DMS114 treated with DMSO at 0.1 percent for 48 hours (cell line): ENCODE data around the gene ASH1L.
"Not testable (repeated sequence)": the region's sequence is repeated elsewhere in the genome, so short reads cannot be mapped to it uniquely, and the experiment has no call there.

ENCODE experiments used
- DNase-seq: peaks from one replicate; lab custom pipeline; 2025; ENCODE audit not compliant: unreplicated experiment; lab: John Stamatoyannopoulos, UW

The ASH1L gene

DNA sequence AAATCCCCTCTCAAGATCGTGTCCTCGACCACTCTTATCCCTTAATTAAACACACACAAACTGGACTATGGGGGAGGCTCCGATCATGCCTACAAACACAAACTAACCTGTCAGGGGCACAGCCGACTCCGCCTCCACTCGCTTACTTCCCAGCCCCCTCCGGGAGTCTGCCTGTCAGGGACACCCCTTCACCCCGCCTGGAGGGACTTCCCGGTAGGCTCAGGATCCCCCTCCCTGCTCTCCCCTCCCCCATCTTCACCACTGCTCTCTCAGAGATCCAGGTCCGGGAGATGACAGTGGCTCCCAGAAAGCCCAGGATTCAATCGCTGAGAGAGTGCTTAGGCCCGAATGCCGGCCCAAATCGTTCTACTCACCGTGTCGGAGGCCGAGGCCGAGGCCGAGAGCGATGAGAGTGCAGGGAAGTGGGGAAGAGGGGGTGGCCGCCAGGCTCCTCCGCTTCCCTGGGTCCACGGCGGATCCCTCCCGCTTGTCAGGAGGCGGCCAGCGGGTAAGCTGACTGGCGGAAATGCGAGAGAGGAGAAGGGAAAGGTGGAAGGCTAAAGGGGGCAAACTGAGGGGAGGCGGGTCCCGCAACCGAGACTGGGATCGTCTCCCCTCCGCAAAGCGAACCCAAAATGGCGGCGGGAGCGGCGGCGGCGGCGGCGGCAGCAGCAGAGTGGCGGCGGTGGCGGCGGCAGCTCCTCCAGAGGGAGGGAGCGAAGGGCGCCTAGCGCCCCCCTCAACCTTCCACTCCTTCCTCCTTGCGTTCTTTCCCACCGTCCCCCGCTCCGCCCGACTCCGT is 623 bp downstream of the ASH1L start:
- DNase-seq = not testable (repeated sequence)

DNA sequence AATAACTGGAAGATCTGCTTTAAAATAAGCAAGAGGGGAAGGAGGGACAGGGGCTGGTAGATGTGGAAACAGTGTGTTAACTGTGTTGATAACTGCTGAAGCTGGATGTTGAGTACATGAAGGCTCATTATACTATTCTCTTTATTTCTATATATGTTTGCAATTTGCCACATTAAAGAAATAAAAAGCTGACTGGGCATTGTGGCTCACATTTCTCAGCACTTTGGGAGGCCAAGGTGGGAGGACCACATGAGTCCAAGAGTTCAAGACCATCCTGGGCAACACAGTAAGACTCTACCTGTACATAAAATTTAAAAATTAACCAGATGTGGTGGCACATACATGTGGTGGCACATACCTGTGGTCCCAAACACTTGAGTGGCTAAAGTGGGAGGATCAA is 6.7 kb downstream of the ASH1L start:
- no peak for DNase-seq

DNA sequence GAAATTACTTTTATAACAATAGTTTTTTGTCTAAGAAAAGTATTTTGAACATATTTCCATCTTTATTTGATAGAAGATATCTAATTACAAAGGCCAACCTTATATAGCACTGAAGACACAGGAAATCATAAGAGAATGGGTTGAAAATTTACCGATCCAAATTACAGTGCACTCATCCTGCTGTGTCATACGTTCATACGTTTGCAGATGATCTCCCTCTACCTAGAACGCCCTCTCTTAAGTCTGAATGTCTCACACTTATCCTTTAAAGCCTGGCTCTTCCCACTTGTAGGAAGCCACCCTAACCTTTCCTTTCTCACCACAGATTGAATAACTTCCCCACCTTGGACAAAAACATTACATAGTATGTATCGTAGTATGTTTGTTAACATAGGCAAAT is 9.3 kb downstream of the ASH1L start:
- DNase-seq = no peak

DNA sequence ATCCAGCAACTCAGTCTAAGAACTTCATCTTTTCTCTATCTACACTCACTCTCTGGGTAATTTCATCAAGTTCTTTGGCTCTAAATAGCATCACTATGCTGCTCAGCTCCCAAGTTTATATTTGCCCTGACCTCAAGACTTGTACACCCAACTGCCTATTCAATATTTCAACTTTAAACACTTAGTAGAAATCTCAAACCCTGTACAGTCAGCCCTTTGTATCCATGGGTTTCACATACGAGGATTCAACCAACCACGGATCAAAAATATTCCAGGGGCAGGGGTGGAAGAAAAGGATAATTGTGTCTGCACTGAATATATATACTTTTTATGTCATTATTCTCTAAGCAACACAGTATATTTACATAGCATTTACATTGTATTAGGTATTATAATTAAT is 13.9 kb downstream of the ASH1L start:
- no peak for DNase-seq

DNA sequence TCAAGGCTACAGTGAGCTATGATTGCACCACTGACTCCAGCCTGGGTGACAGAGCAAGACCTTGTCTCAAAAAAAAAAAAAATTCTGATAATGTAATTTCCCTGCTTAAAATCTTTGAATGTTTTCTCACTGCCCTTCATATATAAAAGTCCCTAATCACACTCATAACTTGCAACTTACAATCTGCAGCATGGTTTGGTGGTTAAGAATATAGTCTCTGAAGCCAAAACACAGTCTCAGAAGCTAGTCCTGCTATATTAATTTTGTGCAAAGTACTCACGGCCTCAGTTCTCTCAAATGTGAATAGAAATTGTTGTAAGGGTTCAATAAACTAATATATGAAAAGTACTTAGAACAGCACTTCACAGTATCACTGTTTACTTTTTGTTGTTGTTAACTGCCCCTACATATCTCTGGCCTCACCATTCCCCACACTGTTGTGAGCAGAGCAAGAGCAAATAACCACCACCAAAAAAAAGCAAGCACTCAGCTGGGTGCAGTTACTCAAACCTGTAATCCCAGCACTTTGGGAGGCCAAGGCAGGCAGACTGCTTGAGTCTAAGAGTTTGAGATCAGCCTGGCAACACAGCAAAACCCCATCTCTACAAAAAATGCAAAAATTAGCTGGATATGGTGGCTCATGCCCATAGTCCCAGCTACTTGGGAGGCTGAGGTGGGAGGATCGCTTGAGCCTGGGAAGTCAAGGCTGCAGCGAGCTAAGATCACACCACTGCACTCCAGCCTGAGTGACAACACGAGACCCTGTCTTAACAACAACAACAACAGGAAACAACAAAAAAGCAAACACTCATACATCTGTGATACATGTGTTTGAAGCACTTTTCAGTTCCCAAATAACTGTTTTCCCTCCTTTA is 22.4 kb downstream of the ASH1L start:
- no peak for DNase-seq

DNA sequence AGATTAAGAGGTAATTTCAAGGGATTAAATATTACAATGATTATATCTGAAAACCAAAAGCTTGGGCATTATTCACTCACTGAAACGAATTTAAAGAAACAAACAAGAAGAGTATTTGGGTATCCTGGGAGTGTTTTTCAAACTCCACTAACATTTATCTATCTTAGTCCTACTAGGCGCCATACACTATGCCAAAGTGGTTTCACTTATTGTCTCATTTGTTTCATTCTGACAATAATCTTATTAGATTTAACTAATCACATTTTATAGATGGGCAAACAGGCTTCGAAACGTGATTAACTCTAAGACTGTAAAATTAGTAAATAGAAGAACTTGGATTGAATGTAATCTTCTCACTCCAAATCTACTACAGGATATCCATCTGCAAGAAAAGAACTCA is 25.4 kb downstream of the ASH1L start:
- no peak for DNase-seq

DNA sequence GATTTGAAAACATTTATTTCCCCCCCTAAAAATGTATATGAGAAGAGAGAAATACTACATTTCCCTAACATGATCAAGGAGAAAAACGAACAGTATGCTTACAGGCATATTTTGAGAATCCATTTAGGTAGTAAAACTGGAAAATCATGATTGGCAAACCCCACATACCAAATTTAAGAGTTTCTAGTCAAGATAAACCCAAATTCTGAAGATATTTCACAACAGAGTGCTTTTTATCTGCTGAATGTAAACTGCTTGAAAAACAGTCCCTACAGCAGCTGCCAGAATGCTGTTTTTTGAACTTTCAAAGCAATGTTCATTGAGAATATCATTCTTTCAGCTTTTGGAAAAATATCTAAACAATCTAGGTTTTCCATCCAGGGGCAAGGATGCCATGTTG is 31.0 kb downstream of the ASH1L start:
- no peak for DNase-seq

DNA sequence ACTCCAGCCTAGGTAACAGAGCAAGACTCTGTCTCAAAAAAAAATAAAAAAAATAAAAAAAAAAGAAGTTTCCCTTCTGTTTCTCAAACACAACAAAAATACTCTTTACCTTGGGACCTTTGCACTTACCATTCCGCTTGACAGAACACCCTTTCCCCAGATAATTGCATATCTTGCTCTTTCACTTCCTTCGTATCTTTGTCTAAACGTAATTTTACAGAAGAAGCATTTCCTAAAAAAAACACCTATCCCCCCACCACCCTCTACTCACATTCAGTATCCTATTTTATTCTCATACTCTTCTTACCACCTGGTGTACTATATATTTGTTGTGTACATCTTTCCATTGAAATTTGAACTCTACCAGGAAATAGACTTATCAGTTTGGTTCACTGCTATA is 32.7 kb downstream of the ASH1L start:
- DNase-seq = no peak

DNA sequence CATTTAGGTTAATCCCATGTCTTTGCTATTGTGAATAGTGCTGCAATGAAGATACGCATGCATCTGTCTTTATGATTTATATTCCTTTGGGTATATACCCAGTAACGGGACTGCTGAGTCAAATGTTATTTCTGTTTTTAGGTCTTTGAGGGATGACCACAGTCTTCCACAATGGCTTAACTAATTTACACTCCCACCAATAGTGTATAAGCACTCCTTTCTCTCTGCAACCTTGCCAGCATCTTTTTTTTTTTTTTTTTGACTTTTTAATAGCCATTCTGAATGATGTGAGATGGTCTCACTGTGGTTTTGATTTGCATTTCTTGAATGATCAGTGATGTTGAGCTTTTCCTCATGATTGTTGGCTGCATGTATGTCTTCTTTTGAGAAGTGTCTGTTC is 33.5 kb downstream of the ASH1L start:
- DNase-seq = no peak

DNA sequence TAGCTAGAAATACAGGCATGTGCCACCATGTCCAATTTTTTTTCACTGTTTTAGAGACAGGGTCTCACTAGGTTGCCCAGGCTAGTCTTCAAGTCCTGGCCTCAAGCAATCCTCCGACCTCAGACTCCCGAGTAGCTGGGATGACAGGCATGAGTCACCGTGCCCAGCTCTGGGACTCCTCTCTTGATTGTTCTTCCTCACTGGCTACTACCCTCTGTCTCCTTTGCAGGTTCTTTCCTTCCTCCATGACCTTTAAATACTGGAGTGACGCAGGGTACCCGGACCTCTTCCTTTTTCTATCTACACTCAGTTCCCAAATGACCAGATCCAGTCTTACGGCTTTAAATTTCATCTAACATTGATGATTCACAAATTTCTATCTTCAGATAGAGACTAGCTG is 34.9 kb downstream of the ASH1L start:
- DNase-seq = no peak

DNA sequence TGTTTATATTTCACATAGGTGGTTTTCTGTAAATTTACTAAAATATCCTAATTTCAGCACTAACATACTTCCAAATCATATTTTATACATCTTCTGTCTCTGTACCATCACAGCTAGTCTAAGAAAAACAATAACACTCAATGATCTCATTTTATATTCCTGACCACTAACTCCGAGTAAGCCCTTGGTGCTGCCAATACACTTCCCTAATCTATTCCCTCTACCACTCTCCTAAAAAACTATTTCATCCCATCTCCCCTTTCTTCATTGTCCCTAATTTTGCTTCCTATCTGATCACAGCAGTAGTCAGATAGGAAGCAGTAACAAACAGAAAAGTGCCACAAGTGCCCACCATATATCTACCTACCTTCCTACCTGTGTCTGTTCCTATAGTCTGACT is 36.2 kb downstream of the ASH1L start:
- DNase-seq = no peak

DNA sequence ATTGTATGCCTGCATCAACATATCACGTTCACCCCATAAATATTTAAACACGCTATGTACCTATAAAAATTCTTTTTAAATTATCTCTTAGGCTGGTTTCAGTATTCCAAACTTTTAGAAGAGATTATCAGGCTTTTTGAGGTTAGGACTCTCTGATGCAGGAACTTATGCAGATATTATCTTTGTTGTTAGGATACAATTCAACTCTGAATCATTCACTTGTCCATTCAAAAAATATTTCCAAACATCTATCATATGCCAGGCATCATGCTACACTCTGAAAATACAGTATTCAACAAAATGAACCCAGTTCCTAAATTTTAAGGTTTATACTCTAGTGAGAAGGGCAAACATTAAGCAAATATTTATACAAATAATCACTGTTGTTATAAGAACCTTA is 40.5 kb downstream of the ASH1L start:
- DNase-seq = no peak

DNA sequence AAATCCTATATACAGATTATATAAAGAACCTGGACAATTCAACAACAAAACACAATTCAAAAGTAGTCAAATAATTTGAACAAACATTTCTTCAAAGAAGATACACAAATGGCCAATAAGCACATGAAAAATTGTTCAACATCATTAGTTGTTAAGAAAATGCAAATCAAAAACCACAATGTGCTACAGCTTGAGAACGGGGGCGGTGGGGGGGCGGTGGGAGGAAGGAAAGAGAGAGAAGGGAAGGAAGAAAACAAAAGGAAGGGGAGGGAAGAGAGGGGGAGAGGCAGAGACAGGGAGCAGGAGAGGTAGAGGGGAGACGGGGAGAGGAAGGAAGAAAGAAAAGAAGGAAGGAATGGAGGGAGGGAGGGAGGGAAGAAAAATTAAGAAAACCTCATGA is 44.1 kb downstream of the ASH1L start:
- DNase-seq = no peak

DNA sequence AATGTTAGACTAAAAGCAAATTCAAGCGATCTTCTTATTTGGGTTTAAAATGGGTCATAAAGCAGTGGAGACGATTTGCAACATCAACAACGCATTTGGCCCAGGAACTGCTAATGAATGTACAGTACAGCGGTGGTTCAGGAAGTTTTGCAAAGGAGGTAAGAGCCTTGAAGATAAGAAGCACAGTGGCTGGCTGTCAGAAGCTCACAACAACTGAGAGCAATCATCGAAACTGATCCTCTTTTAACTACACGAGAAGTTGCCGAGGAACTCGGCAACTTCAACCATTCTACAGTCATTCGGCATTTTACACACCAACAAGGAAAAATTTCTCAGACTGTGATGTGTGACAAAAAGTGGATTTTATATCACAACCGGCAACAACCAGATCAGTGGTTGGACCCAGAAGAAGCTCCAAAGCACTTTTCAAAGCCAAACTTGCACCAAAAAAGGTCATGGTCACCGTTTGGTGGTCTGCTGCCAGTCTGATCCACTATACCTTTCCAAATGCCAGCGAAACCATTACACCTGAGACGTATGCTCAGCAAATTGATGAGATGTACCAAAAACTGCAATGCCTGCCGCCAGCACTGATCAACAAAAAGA is 47.9 kb downstream of the ASH1L start:
- no peak for DNase-seq

DNA sequence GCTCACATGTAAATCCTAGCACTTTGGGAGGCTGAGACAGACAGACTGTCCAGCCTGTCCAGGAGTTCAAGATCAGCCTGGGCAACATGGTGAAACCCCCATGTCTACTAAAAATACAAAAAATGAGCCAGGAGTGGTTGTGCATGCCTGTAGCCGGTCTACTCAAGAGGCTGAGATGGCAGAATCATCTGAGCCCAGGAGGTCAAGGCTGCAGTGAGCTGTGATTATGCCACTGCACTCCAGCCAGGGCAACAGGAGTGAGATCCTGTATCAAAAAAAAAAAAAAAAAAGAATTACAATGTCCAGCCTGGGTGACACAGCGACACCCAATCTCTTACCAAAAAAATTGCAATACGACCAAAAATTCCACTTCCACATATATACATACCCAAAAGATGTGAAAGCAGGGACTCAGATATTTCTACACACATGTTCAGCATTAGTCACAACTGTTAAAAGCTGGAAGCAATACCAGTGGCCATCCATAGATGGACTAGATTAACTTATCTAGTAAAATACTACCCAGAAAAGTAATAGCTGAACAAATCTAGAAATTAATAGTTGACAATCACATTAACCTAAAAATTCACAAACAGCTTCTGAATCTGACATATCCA is 49.2 kb downstream of the ASH1L start:
- no peak for DNase-seq

DNA sequence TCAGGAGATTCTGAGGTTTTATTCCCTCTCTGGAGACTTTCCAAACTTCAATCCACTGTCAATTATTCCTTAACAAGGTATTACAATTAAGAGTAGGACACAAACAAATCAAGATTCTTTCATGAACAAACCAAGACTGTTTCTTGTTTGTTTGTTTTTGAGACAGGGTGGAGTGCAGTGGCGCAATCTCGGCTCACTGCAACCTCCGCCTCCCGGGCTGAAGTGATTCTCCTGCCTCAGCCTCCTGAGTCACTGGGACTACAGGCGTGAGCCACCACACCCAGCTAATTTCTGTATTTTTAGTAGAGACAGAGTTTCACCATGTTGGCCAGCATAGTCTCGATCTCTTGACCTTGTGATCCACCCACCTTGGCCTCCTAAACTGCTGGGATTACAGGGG is 51.2 kb downstream of the ASH1L start:
- DNase-seq = not testable (repeated sequence)

DNA sequence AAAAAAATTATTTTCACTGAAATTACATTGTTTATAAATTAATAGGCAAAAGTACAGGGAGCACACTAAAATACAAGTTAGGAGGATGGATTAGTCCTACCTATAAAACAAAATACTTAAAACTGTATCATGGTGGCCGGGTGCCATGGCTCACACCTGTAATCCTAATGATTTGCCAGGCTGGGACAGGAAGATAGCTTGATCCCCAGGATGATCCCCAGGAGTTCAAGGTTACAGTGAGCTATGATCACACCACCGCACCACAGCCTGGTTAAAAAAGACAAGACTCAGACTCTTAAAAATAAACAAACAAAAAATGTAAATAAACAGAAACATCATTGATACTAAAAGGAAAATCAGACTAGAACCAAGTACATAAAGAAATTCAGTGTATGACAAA is 53.5 kb downstream of the ASH1L start:
- DNase-seq = no peak

DNA sequence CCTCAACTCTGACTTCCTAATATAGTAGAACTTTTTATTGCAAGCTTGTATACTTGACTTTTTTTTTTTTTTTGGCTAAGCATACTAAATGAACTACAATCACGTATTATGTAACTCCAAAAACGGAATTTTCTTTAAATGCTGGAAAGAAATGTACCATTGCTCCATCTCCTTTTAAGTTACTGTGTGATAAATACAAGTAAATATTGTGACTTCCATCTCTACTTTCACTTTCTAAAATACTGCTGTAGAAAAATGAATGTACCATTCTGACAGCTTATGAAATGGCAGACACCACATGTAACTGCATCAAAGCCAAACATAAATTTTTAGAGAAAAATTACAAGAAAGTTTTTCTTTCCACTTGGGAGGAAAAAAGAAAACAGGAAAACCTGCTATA is 54.7 kb downstream of the ASH1L start:
- DNase-seq = no peak

DNA sequence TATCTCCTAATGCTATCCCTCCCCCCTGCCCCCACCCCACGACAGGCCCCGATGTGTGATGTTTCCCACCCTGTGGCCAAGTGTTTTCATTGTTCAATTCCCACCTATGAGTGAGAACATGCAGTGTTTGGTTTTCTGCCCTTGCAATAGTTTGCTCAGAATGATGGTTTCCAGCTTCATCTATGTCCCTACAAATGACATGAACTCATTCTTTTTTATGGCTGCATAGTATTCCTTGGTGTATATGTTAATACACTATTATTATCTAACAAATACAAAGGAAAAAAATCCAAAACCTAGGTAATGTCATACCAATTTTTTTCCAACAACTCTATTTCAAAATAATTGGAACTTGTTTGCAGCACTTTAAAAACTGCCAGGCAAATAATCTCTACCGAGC is 56.6 kb downstream of the ASH1L start:
- DNase-seq = not testable (repeated sequence)

DNA sequence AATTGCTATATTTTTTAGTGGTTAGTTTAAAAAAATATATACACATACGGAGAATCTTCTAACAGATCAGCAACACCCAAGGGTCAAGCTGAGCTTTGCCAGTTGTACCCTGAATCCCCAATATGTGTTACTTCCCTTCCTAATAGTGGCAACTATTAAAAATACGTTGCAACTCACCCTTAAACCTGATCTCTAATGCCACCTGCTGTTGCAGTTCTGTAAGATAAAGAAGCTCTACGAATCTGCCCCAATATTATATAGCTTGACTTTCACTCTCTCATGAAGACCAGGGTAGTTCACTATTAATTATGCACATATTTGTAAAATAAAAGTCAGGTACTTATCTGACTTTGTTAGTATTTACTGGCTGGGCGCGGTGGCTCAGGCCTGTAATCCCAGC is 58.4 kb downstream of the ASH1L start:
- no peak for DNase-seq

DNA sequence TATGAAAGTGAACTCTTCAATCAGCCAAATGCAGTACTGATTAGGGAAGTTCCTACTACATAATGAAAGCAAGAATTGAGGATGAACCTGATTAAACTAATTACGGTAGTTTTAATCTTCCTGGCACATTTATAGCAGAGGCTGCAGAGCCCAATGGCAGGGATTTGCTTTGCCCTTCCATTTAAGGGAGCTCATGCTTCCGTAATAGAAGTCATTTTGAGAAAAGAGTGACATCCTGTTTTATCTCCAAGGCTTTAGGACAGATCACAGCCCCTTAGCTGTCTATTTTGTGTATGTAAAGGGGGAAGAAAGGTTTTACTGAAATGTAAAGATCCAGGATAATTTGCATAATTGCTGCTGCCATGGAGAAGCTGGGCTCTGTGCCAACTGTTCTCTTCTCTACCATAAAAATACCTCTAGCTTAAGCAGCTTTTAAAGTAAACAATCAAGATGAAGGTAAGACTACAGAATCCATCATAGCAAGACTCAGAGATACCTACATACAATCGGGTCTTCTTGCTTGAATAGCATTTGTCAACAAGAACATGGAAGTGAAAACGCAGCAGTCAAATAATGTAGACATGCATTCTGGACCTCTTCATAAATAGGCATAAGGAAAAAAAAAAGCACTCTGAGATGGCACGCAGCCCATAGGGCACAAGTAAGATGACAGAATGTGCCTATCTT is 62.5 kb downstream of the ASH1L start:
- no peak for DNase-seq
